HG03060 (cell line): Measurements from ENCODE around the gene ZNF699.
"Not testable (repeated sequence)": the region's sequence is repeated elsewhere in the genome, so short reads cannot be mapped to it uniquely, and the experiment has no call there.

Source experiments
- ATAC-seq: cut with Tn5 transposase; IDR thresholded peaks from one replicate; pipeline ENCODE4 v1.9.1; 2021; ENCODE audit warnings: low read depth, moderate number of reproducible peaks; ENCODE audit not compliant: unreplicated experiment

ZNF699 gene

DNA sequence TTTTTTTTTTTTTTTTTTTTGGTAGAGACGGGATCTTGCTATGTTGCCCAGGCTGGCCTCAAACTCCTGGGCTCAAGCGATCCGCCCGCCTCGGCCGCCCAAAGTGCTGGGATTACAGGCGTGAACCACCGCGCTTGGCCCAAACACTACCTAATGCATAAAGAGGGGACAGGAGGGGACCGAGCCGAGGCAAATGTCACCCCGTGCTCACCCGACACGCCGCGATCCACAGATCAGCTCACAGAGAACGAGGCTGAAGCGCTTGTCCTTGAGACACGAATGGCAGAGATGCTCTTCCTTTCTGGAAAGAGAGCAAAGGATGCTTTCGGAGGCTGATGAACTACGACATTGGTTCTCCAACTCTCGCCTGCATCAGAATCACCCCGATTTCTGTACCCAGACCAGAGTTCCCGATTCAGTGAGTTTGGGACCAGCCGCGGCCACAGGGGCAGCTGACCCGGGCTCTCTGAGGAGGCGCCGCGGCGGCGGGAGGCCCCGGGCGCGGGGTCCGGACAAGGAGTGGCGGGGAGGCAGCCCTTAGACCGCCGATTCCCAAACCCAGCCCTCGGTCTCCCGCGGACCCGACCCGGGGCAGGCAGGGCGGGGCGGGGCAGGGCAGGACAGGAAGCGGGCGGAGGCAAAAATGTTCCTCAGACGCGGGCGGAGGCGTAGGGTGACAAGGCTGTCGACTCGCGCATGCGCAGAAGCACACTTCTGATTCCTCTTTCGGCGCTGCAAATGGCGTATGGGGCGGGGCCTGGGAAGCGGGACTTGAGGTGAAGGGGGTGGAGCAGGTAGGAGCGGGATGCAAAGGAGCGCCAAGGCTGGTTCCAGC lies at the start of gene ZNF699:
TSS of gene ZNF699 (minus strand) at position 700 of the 835 bp plus-strand sequence. CDS start 4,719 bp downstream, outside the sequence.
- peak; percentile 88 for ATAC-seq

DNA sequence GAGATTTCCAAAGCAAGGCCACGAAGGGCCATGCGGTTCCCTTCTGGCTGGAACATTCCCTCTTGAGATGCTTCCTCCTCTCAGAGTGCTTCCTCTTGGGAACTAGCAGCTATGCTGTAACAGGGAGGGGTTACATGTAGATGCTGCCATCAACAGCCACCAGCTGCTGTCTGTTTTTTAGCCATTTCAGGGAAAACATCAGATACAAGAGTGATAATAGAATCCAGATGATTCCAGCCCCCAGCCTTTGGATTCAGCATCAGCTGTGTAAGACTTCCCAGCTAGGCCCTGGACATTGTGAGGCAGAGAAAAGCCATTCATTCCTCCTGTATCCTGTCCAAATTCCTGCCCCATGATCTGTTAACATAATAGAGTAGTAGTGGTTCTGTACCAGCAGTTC lies 45.0 kb upstream of the ZNF699 start:
- no peak for ATAC-seq

DNA sequence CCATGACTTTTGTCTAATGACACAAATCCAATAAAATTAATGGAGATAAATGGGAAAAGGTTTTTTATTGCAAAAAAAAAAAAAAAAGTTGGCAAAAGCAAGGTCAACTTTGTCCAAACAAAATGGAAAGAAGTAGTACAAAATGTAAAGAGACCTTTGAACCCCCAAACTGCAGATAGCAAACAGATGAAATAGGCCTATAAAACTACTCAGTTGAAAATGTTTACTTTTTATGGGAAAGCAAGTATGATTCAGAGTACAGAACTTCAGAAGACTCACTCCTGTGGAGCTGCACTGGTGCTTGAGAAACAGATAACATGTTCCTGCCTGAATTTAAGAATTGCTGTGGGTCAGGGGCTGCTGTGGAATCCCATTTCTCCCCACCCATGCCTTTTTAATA lies 43.4 kb upstream of the ZNF699 start:
- no peak for ATAC-seq

DNA sequence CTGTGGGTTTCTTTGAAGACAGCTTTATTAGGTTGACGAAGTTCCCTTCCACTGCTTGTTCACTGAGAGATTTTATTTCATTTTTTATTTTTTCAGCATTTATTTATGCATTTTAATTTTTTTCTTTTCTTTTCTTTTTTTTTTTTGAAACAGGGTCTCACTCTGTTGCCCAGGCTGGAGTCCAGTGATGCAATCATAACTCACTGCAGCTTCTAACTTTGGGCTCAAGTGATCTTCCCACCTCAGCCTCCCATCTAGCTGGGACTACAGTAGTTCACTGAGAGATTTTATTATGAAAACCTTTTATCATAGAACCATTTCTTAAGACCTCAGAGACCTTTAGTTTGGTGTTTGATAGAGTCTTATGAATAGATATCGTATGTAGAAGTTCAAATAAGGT lies 42.9 kb upstream of the ZNF699 start:
- ATAC-seq, result no peak

DNA sequence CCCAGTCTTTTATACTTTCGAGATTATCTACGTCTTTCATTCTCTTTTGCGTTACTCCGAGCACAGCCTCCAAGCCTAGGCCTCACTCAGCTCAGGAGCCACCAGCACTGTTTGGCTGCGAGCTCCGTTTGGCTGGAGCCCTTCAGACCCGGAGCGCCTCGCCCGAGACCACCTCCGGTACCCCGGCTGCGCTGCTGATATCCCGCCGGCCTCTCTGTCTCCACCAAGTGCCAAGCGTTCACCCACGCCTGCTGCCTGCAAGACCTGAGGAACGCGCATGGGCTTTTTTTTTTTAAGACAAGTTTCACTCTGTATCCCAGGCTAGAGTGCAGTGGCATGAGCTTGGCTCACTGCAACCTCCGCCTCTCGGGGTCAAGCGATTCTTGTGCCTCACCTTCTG lies 39.0 kb upstream of the ZNF699 start:
- no peak for ATAC-seq

DNA sequence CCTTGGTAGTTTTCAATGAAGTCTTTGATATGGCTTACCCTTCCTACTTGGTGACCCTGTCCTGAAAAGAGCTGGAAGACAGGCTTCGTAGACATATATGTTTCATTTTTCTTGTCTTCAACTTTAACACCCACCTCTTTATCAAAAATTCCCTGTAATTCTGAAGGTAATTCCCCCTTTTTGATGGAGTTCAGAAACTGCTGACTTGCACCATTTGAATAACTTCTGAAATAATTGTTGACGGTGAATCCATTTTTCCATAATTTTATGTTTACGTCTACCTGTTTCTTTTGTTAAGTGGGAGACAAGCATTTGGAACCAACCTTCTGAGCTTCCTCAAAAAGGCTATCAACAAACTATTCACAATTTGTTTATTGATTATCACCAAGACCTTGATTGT lies 38.6 kb upstream of the ZNF699 start:
- no peak for ATAC-seq

DNA sequence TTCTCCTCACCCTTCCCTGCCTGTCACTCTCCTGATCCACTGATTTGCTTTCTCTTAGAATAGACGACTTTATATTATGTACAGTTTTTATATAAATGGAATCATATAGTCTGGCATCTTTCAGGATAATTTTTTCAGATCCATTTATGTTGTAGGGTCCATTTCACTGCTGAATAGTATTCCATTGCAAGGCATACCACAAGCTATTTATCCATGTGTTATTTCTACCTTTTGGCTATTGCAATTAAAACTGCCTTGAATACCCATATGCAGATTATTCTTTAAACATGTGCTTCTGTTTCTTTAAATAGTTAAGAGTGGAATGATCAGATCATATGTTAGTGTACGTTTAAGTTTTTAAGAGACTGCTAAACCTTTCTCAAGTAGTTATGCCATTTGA lies 35.4 kb upstream of the ZNF699 start:
- no peak for ATAC-seq

DNA sequence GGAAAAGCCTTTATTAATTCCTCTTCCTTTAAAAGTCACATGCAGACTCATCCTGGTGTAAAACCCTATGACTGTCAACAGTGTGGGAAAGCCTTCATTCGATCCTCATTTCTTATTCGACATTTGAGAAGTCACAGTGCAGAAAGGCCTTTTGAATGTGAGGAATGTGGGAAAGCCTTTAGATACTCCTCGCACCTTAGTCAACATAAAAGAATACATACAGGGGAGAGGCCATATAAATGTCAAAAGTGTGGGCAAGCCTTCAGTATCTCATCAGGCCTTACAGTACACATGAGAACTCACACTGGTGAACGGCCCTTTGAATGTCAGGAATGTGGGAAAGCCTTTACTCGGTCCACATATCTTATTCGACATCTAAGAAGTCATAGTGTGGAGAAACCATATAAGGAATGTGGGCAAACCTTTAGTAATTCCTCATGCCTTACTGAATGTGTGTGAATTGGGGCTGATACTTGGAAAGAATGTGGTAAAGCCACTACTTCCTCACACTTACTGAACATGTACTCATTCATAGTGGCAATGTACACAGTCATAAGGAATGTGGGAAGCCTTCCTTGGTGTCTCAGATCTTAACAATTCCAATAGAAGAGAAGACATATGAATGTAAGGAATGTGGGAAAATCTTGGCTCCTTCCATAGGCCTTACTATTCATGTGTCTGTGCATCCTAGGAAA lies 33.1 kb upstream of the ZNF699 start:
- ATAC-seq, result no peak

DNA sequence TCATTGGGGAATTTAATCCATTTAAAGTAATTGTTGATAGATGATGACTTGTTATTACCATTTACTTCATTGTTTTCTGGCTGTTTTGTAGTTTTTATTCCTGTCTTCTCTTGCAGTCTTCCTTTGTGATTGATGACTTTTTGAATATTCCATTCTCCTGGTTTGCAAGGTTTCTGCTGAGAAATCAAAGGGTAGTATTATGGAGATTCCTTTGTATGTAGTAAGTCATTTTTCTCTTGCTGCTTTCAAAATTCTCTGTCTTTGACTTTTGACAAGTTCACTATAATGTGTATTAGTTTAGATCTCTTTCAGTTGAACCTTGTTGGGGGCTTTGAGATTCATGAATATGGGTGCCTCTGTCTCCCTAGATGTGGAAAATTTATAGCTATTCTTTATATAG lies 20.4 kb upstream of the ZNF699 start:
- ATAC-seq, result no peak

DNA sequence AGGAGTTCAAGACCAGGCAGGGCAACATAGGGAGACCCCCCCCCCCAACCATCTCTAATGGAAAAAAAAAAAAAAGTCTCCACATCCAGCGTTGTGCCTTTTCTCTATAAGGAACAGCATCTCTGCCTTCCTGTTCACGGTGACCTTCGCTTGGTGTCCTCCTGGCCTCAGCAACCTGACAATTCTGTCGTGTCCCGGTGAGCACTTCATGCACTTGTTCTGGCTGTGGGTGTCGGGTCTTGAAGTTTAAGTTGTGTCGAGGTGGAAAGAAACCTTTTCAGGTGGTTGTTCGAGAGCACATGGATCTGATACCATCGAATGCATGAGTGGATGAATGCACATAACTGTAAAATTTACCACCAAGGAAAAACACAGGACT lies 14.9 kb upstream of the ZNF699 start:
- no peak for ATAC-seq

DNA sequence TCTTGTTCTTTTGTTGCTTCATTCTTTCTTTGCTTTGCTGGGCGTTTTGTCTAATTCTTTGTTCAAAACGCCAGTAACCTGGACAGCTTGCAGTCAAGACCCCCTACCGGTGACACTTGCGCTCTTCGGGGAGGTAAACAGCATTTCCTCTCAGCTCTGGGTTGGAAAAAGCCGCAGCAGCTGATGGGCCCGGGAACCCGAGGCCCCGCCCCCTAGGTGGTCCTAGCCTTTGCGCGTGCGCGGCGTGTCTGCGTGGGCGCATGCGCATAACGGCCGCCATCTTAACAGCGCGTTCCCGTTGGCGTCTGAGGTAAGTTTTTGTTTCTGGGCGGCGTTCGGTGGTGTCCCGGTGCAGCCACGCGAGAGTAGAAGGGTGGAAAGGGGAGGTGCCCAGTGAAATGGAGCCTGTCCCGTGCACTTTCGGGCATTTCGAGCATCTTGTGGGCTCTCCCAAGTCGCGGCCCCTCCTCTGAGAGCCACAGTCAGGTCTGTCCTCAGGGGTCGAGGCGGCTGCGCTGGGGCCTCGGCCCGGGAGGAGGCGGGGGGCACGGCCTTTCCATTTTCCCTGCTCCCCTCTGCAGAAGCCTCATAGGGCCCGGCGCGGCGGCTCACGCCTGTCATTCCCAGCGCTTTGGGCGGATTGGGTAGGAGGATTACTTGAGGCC lies 14.4 kb upstream of the ZNF699 start, which contains the start of gene ZNF559:
TSS of gene ZNF559 (plus strand) at position 261 of the 665 bp plus-strand sequence. CDS start 14,371 bp downstream, outside the sequence.
- peak; percentile 89 for ATAC-seq

DNA sequence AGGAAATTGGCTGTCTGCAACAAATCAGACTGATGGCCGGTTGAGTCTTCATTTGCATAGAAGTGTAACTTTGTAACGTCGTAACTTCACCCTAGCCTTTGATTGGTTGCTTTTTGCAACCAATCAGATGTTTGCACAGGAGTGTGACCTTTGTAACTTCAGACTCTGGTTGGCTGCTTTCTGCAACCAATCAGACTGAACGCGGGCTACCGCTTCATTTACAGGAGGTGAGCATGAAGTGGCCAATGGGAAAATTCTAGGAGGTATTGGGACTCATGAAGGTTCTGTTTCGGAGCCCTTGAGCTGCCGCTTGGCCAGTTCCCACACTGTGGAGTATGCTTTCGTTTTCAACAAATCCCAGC lies 13.9 kb upstream of the ZNF699 start:
- peak; percentile 18 for ATAC-seq

DNA sequence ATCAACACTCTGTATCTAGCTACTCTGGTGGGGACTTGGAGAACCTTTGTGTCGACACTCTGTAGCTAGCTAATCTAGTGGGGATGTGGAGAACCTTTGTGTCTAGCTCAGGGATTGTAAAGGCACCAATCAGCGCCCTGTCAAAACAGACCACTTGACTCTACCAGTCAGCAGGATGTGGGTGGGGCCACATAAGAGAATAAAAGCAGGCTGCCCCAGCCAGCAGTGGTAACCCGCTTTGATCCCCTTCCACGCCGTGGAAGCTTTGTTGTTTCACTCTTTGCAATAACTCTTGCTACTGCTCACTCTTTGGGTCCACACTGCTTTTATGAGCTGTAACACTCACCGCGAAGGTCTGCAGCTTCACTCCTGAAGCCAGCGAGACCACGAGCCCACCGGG lies 12.6 kb upstream of the ZNF699 start:
- not testable (repeated sequence) for ATAC-seq

DNA sequence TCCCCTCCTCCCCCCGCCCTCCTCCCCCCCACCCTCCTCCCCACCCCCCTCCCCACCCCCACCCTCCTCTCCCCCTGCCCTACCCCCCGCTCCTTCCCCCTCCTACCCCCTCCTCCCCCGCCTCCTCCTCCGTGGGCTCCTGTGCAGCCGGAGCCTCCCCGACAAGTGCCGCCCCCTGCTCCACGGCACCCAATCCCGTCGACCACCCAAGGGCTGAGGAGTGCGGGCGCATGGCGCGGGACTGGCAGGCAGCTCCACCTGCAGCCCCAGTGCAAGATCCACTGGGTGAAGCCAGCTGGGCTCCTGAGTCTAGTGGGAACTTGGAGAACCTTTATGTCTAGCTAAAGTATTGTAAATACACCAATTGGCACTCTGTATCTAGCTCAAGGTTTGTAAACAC lies 12.1 kb upstream of the ZNF699 start:
- not testable (repeated sequence) for ATAC-seq

DNA sequence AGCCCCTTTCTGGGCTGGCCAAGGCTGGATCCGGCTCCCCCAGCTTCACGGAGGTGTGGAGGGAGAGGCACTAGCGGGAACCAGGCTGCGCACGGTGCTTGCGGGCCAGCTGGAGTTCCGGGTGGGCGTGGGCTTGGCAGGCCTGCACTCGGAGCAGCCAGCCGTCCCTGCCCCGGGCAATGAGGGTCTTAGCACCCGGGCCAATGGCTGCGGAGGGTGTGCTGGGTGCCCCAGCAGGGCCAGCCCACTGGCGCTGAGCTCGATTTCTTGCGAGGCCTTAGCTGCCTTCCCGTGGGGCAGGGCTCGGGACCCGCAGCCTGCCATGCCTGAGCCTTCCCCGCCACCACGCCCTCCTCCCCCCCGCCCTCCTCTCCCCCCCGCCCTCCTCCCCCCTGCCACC lies 11.7 kb upstream of the ZNF699 start:
- no peak for ATAC-seq

DNA sequence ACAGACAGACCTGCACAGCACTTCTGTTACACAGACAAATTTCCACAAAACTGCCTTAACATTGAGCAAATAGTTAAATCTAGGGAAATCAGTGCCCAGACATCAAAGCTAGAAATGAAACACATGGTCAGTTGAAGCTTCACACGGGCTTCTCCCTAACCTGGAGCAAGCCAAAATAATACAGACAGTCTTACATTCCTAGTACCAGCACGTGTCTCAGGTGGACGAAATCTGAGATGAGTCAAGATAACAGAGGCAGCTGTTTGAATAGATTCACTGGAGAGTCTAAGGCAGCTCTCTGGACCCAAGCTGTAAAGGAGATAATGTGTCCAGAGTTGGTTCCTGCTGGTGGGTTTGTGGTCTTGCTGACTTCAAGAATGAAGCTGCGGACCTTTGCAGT lies 4.1 kb upstream of the ZNF699 start:
- ATAC-seq, result no peak

DNA sequence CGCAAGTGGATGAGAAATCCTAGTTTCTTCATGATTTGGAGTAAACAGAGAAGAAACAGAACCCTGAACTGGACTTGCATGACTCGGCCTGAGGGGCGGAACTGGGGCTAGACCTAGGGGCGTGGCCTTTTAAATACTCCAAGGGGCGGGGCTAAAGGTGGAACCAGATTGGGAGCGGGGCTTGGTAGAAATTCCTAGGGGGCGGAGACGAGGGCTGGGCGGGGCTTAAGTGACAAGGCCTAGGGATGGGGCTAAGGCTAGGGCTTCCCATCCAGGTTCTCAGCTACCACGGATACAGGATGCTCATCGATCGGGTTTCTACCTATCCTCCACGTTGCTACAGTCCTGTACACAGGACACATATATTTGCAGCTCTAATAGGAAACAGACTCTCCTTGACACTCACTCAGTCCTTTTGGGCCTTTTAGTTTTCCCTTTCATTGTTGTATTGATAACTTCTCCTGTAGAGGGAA lies 372 bp upstream of the ZNF699 start:
- peak; percentile 32 for ATAC-seq

DNA sequence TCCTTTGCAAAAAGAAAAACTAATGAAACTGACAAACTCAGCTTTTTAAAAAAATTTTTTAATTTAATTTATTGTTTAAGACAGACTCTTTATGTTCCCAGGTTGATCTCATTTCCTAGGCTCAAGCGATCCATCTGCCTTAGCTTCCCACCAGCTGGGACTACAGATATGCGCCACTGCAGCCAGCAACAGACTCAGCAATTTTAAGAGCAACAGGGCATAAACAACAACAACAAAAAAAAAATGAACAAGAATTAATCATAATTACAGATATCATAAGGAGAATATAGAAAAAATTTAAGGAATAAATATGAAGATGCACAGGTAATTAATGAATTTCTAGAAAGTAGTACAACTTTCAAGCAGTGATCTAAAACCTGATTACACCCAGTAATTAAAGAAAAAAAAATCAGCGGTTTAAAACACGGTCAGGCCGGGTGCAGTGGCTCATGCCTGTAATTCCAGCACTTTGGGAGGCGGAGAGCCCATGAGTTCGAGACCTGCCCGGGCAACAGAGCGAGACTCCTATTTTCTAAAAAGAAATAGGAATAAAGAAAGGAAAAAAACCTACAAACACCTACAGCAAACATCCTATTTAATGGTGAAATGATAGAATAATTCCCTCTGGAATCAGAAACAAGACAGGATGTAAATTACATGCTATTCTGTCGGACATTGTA lies 1.4 kb downstream of the ZNF699 start:
- ATAC-seq, result no peak

DNA sequence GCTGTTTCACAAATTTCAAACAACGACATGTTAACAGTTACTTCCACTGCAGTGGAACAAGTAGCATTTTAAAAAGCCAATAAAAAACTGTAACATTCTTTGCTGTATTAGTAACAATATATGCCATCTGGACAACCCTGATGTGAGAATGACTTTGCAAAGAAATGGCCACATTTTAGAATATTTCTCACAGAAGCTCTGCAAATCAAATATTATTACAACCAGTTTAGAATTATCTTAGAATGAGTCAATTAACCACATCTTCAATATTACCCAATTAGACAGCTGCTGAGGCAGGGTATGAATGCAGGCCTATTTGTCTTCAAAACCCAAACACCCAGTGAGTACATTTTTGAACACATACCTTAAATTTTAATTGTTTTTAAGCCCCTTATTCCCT lies 3.2 kb downstream of the ZNF699 start:
- ATAC-seq, result no peak

DNA sequence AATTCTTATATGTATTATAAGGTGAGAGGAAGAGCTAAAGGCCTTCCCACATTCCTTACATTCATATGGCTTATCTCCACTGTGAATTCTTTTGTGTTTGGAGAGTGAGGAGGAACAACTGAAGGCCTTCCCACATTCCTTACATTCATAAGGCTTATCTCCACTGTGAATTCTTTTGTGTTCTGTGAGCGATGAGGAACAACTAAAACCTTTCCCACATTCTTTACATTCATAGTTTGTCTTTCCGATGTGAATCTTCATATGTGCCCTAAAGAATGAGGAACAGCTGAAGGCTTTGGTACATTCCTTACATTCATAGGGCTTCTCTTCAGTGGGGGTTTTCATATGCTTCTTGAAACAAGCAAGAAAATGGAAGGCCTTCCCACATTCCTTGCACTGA lies 13.3 kb downstream of the ZNF699 start:
- ATAC-seq, result no peak

DNA sequence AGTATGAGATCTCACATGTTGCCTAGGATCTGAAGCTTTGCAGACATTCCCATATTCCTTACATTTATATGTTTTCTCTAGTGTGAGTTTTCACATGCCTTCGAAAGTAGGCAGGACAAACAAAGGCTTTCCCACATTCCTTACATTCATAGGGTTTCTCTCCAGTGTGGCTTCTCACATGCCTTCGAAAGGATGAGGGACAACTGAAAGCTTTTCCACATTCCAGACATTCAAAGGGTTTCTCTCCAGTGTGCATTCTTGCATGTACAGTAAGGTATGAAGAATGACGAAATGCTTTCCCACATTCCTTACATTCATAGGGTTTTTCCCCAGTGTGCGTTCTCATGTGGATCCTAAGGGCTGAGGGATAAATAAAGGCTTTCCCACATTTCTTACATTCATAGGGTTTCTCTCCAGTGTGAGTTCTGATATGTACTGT lies 14.2 kb downstream of the ZNF699 start:
- no peak for ATAC-seq
